NCI-H2107 treated with DMSO at 0.1 percent for 48 hours (cell line): ENCODE measurements around the gene MED13.
"Not testable (repeated sequence)": the region's sequence is repeated elsewhere in the genome, so short reads cannot be mapped to it uniquely, and the experiment has no call there.

Source experiments
- DNase-seq: peaks from one replicate; lab custom pipeline; 2025; ENCODE audit not compliant: unreplicated experiment; lab: John Stamatoyannopoulos, UW

MED13 gene

GRCh38 chr17:61908292-61909037, 156.6 kb downstream of the MED13 start:
- DNase-seq, result no peak

- no peak for DNase-seq
These were observed 157.7 kb downstream of the MED13 start for GRCh38 chr17:61907361-61907760.

- DNase-seq, result no peak
These were observed 160.9 kb downstream of the MED13 start for GRCh38 chr17:61904094-61904710.

GRCh38 chr17:61903251-61903650, 161.8 kb downstream of the MED13 start:
- no peak for DNase-seq

GRCh38 chr17:61897548-61898180, 167.4 kb downstream of the MED13 start:
- DNase-seq, result no peak

- no peak for DNase-seq
These were observed 169.7 kb downstream of the MED13 start for GRCh38 chr17:61895391-61895790.

GRCh38 chr17:61894310-61894709, 170.8 kb downstream of the MED13 start:
- DNase-seq, result not testable (repeated sequence)
